AG04449 (cell line): Measurements from ENCODE around the gene ZGPAT.

Experiments
- CTCF ChIA-PET: fragments of 350-600 bp; formaldehyde crosslinking; extraction: SDS; loops from one replicate; lab custom pipeline; 2021; ENCODE audit warnings: antibody characterized with exemption; lab: Yijun Ruan, JAX
- POLR2A ChIA-PET: fragments of 400-600, 350-600 bp; formaldehyde crosslinking; extraction: SDS; loops from one replicate; lab custom pipeline; 2020; ENCODE audit warnings: antibody characterized with exemption, inconsistent platforms; lab: Yijun Ruan, JAX
- DNase-seq: peaks from one replicate; pipeline ENCODE4 v3.0.0-alpha.2; 2010; ENCODE audit warnings: low read depth, low spot score
- H3K4me3 ChIP-seq: 2 replicates; pipeline ENCODE4 v1.5.1; 2011; ENCODE audit warnings: low read depth, mild to moderate bottlenecking, control low read depth, low read length
- TF ChIP-seq, protein P1 (sequence below): IDR thresholded peaks from one replicate; pipeline ENCODE4 v1.5.1; 2011; ENCODE audit warnings: mild to moderate bottlenecking, moderate library complexity, low read length, control low read depth, inconsistent platforms; ENCODE audit not compliant: insufficient read depth; ENCODE audit errors: missing control alignments

ZGPAT gene

DNA sequence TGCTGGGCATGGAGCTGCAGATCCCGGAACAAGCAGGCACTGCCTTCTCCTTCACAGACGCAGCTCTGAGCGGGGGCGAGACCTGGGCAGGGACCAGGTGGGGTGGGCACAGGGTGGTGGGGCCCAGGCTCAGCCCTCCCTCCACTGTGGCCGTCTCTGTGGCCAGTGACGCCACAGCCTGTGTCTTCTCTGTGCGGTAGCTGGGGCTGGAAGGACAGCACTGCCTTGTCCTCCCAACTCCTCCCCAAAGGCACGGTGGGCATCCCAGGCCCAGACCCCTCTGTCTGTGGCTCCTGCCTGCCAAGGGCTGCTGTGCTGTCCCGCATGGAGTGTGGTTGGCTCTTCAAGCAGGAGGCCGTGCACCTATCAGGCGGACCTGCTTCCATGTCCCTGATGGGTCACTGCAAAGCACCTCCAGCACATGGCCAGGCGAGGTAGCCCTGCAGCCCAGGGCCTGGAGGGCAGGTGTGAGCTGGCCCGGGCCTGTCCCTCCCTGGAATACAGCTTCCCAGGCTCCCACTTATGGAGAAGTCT, 26.2 kb upstream of the ZGPAT start:
- H3K4me3 ChIP-seq = no peak overlapping the region
- DNase-seq = no peak
- ChIA-PET POLR2A (interaction anchor here (0.5 to 2.1 kb wide), 9 partner anchors 10 to 391 kb away, joined by 3 to 12 read pairs (median 4); partner anchors contain the start of genes RTEL1 and TPD52L2), CTCF (interaction anchor here (0.7 to 2.1 kb wide), 2 partner anchors 100 to 143 kb away, joined by 3 to 10 read pairs; no protein-coding TSS in a partner anchor)
- TF ChIP-seq, protein P1, sequence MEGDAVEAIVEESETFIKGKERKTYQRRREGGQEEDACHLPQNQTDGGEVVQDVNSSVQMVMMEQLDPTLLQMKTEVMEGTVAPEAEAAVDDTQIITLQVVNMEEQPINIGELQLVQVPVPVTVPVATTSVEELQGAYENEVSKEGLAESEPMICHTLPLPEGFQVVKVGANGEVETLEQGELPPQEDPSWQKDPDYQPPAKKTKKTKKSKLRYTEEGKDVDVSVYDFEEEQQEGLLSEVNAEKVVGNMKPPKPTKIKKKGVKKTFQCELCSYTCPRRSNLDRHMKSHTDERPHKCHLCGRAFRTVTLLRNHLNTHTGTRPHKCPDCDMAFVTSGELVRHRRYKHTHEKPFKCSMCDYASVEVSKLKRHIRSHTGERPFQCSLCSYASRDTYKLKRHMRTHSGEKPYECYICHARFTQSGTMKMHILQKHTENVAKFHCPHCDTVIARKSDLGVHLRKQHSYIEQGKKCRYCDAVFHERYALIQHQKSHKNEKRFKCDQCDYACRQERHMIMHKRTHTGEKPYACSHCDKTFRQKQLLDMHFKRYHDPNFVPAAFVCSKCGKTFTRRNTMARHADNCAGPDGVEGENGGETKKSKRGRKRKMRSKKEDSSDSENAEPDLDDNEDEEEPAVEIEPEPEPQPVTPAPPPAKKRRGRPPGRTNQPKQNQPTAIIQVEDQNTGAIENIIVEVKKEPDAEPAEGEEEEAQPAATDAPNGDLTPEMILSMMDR = no peak

DNA sequence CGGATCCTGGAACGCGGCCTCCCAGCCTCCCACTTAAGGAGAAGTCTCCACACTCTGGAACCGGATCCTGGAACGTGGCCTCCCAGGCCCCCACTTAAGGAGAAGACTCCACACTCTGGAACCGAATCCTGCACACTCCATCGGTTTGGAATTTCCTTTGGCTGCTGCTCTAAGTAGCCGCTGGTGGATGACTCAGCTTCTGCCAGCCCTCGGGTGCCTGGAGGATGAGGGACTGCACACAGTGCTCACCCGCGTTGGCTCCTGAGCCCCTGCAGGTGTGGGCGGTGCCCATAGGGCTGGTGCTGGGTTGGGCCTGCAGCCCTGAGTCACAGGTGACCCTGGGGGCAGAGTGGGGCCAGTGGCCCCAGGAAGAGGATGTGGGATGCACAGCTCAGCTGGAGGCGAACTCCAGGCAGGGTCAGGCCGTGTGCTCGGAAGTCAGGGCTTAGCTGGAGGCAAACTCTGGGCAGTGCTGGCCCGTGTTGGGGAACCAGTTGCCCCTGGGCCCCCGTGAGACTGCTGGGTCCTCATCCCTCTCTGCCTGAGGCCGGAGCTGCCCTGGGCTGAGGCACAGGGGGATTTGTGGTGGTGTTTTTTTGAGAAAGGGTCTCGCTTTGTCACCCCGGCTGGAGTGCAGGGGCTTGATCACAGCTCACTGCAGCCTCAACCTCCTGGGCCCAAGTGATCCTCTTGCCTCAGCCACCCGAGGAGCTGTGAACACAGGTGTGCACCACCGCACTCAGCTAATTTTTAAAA, 25.3 kb upstream of the ZGPAT start:
- ChIA-PET POLR2A (interaction anchor here (0.6 to 2.1 kb wide), 10 partner anchors 9 to 390 kb away, joined by 3 to 12 read pairs (median 3); partner anchors contain the start of genes RTEL1 and TPD52L2), CTCF (interaction anchor here (0.8 to 2.1 kb wide), 4 partner anchors 21 to 146 kb away, joined by 3 to 10 read pairs (median 3); no protein-coding TSS in a partner anchor)
- H3K4me3 ChIP-seq = no peak overlapping the region
- TF ChIP-seq, protein P1 = no peak
- DNase-seq = peak; percentile 80

DNA sequence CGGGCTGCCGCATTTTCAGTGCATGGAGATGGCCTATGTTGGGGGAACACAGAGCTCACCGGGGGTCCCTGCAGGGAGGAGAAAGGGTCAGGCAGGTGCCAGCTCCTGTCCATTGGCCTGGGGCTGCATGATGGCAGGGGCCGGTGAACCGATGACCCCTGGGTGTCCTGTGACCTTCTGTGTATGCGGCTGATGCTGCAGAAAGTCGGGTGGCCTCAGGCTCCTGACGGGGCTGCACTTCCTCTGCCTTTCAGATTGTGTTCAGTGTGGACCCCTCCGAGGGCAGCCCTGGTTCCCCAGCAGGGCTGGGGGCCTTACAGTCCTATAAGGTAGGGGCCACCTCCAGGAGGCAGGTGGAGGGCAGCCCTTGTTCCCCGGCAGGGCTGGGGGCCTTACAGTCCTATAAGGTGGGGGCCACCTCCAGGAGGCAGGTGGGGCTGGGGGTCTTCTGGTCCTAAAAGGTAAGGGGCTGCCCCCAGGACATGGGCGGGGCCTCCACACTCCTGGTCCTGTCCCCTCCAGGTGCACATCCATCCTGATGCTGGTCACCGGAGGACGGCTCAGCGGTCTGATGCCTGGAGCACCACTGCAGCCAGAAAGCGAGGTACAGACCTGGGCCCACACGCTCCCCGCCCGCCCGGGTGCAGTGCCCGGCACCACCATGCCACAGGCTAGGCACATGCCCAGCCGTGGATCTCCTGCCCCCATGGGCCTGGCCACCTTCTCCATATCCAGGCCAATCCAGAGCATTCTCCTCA, 22.4 kb upstream of the ZGPAT start:
- DNase-seq = no peak
- ChIA-PET POLR2A (no interaction called here), CTCF (no interaction called here)
- TF ChIP-seq, protein P1 = no peak
- H3K4me3 ChIP-seq = no peak overlapping the region

DNA sequence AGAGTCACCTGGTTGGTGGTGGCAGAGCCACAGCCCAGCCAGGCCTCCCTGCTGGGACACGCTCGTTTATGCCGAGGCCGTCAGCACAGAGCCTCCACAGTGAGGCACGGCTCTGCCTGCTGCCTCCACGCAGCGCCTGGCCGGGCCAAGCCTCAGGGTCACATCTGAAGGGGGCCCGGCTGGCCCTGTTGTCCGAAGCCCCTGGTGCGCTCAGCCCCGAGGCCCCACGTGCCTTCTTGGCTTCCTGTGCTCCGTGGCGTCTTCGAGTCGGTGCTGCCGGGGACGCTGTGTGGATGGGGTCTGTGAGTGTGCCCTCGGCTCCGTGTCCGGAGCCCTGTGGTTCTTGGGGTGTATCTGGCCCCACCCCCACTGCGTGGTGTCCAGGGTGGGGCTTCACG, 21.7 kb upstream of the ZGPAT start:
- POLR2A ChIA-PET = interaction anchor here (1.0 kb wide), 1 partner anchor 21 kb away, joined by 3 read pairs; the partner anchor contains the start of genes ARFRP1 and ZGPAT
- DNase-seq = no peak
- CTCF ChIA-PET = no interaction called here
- TF ChIP-seq, protein P1 = no peak
- no peak overlapping the region for H3K4me3 ChIP-seq

DNA sequence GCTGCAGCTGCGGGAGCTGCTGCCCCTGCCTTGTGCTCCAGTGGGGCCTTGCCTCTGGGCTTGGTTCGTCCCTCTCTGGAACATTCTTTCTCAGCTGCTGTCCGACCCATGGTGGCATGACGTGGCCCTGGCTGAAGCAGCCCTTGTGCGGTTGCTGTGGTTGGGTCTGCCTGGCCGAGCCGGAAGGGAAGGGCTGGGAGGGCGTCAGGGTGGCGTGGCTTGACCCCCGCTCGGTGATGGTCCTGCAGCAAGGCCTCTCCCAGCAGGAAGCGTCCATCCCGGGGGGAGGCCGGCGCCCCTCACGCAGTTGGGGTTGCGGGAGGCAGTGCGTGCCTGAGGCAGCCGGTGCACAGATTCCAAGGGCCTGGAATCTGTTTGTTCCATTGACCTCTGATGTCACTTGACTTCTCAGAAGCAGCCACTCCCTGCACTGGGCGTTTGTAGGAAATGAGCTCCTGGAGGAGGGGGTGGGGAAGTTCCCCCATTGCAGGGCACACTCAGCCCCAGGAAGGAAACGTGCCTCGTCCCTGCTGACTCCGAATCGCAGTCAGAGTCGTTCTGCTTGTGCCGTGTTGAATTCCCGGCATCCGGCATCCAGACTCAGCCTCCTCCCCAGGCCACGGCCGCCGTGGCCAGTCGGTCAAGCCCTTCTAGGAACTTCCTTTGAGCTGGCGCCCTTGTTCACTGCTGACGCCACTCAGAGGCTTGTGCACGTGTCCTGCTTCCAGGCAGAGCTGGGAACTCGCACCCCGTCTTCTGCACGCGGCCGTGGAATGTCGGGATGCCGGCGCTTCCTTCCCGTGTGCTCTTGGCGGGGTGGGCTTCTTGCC, 21.1 kb upstream of the ZGPAT start:
- DNase-seq = no peak
- H3K4me3 ChIP-seq = no peak overlapping the region
- TF ChIP-seq, protein P1 = no peak
- POLR2A ChIA-PET = interaction anchor here (1.0 kb wide), 1 partner anchor 21 kb away, joined by 3 read pairs; the partner anchor contains the start of genes ARFRP1 and ZGPAT
- CTCF ChIA-PET = no interaction called here
